Neuronal stem cell (in vitro differentiated cells): ENCODE results near the gene CD86. TPM values are rescaled to one million over a fixed set of nuclear protein-coding genes. Genes with fewer than 3 reads are reported as not detected.

Source experiments
- DNase-seq: peaks from one replicate; pipeline ENCODE4 v3.0.0-alpha.2; 2013; ENCODE audit warnings: low spot score
- H2AFZ ChIP-seq: one replicate; pipeline ENCODE4 v1.6.1; 2013; ENCODE audit warnings: mild to moderate bottlenecking, low read length, inconsistent platforms
- H2AK5ac ChIP-seq: 2 replicates; pipeline ENCODE4 v1.6.1; 2013; ENCODE audit warnings: low read depth, mild to moderate bottlenecking, inconsistent platforms, low read length, moderate library complexity, mixed read lengths
- H2BK120ac ChIP-seq: 2 replicates; pipeline ENCODE4 v1.6.1; 2013; ENCODE audit warnings: low read depth, mild to moderate bottlenecking, inconsistent platforms, low read length, moderate library complexity, mixed read lengths
- H2BK12ac ChIP-seq: one replicate; pipeline ENCODE4 v1.6.1; 2013; ENCODE audit warnings: low read length, inconsistent platforms
- H2BK15ac ChIP-seq: 2 replicates; pipeline ENCODE4 v1.6.1; 2013; ENCODE audit warnings: mild to moderate bottlenecking, low read length, inconsistent platforms, mixed read lengths
- H2BK5ac ChIP-seq: one replicate; pipeline ENCODE4 v1.6.1; 2013; ENCODE audit warnings: inconsistent platforms, mild to moderate bottlenecking, low read length, moderate library complexity
- H3K14ac ChIP-seq: one replicate; pipeline ENCODE4 v1.6.1; 2013; ENCODE audit warnings: low read length, inconsistent platforms
- H3K18ac ChIP-seq: 2 replicates; pipeline ENCODE4 v1.6.1; 2013; ENCODE audit warnings: low read length, inconsistent platforms
- H3K23ac ChIP-seq: 2 replicates; pipeline ENCODE4 v1.6.1; 2013; ENCODE audit warnings: low read depth, mild to moderate bottlenecking, mixed read lengths, low read length, inconsistent platforms; ENCODE audit not compliant: poor library complexity
- H3K27ac ChIP-seq: replicated peaks from 3 replicates; pipeline ENCODE4 v1.5.1; 2013; ENCODE audit warnings: low read length, inconsistent platforms
- H3K27me3 ChIP-seq, 3 experiments: 2 replicates each; pipeline ENCODE4 v1.6.1; 2013; ENCODE audit warnings: low read length in 3 of 3, mild to moderate bottlenecking in 2 of 3, inconsistent platforms in 1 of 3, low read depth in 1 of 3, mixed read lengths in 1 of 3, moderate library complexity in 1 of 3; ENCODE audit not compliant: control insufficient read depth in 3 of 3, insufficient read depth in 3 of 3
- H3K36me3 ChIP-seq, 2 donors: replicated peaks in 1 of 2; 2 replicates each; pipeline ENCODE4 v1.6.1; 2013; ENCODE audit warnings: low read length in 2 of 2; ENCODE audit not compliant: control insufficient read depth in 2 of 2, insufficient read depth in 2 of 2
- H3K4ac ChIP-seq: 2 replicates; pipeline ENCODE4 v1.6.1; 2013; ENCODE audit warnings: inconsistent platforms, mild to moderate bottlenecking, low read length, moderate library complexity
- H3K4me1 ChIP-seq, 2 donors: 1 replicate in 1 of 2; 2 replicates in 1 of 2; pipeline ENCODE4 v1.6.1; 2013; ENCODE audit warnings: low read length in 2 of 2, low read depth in 1 of 2; ENCODE audit not compliant: control insufficient read depth in 2 of 2, insufficient read depth in 1 of 2
- H3K4me2 ChIP-seq: one replicate; pipeline ENCODE4 v1.6.1; 2013; ENCODE audit warnings: mild to moderate bottlenecking, low read length, inconsistent platforms; ENCODE audit not compliant: insufficient read depth, poor library complexity, severe bottlenecking
- H3K4me3 ChIP-seq, 2 donors: 2 replicates each; pipeline ENCODE4 v1.5.1; 2013; ENCODE audit warnings: low read length in 2 of 2, mild to moderate bottlenecking in 2 of 2, inconsistent platforms in 1 of 2, moderate library complexity in 1 of 2
- H3K79me1 ChIP-seq: one replicate; pipeline ENCODE4 v1.6.1; 2013; ENCODE audit warnings: low read depth, mild to moderate bottlenecking, inconsistent platforms, low read length, moderate library complexity
- H3K9ac ChIP-seq: one replicate; pipeline ENCODE4 v1.6.1; 2013; ENCODE audit warnings: mild to moderate bottlenecking, low read depth, low read length, inconsistent platforms; ENCODE audit not compliant: poor library complexity
- H3K9me3 ChIP-seq, 2 donors: replicated peaks in 1 of 2; 2 replicates each; pipeline versions ENCODE3 to v1.6.1; 2013; ENCODE audit warnings: low read length in 2 of 2, mild to moderate bottlenecking in 2 of 2, inconsistent platforms in 1 of 2, low read depth in 1 of 2, mixed read lengths in 1 of 2, moderate library complexity in 1 of 2; ENCODE audit not compliant: control insufficient read depth in 2 of 2, insufficient read depth in 1 of 2
- H4K8ac ChIP-seq: one replicate; pipeline ENCODE4 v1.6.1; 2013; ENCODE audit warnings: low read depth, mild to moderate bottlenecking, inconsistent platforms, low read length, moderate library complexity
- H4K91ac ChIP-seq: one replicate; pipeline ENCODE4 v1.6.1; 2013; ENCODE audit warnings: low read length, low read depth, mild to moderate bottlenecking, inconsistent platforms; ENCODE audit not compliant: poor library complexity
- WGBS, 2 donors: extraction: QIAGEN DNeasy Blood & Tissue Kit; methylation state at CpG; one replicate each; pipeline ENCODE4 v1.1.7; 2013; ENCODE audit warnings: missing lambda C conversion rate in 2 of 2, mixed read lengths in 1 of 2; ENCODE audit not compliant: insufficient read length in 2 of 2, insufficient replicate concordance in 1 of 2; ENCODE audit errors: extremely low coverage in 2 of 2; 5-methylcytosine and 5-hydroxymethylcytosine counted together
- polyA plus RNA-seq, 2 experiments: library from polyadenylated mRNA; stranded (reverse); fragments of 200-250 nt; gene quantifications; one replicate each; pipeline ENCODE4 v1.2.3, GENCODE V29; 2013

Gene CD86
- polyA plus RNA-seq (2013, experiment 1 of 2): not detected
- 0.01 TPM for polyA plus RNA-seq (2013, experiment 2 of 2)

- no peaks in the 10 kb centered on the region for H3K9me3 ChIP-seq
- H4K8ac ChIP-seq: no peak within 1 kb of the TSS
- no peaks in the 10 kb centered on the region for H3K4me1 ChIP-seq
- H3K36me3 ChIP-seq: no peaks in the 10 kb centered on the region
- H2AK5ac ChIP-seq: no peak within 1 kb of the TSS
- H3K23ac ChIP-seq: no peak within 1 kb of the TSS
- WGBS, 2 donors: no CpG with 5 or more reads among the region's 3 CpGs
- no peaks in the 10 kb centered on the region for H3K79me1 ChIP-seq
- H3K27ac ChIP-seq: no peak within 1 kb of the TSS
- DNase-seq: no peak
- no peak within 1 kb of the TSS for H3K4me2 ChIP-seq
- H2BK5ac ChIP-seq: no peak within 1 kb of the TSS
- no peak within 1 kb of the TSS for H3K4ac ChIP-seq
- H2BK12ac ChIP-seq: no peak within 1 kb of the TSS
- H3K14ac ChIP-seq: no peak within 1 kb of the TSS
- H3K18ac ChIP-seq: no peak within 1 kb of the TSS
- no peak within 1 kb of the TSS for H3K4me3 ChIP-seq
- no peaks in the 10 kb centered on the region for H3K27me3 ChIP-seq
- peak within 1 kb of the TSS; percentile 5 for H2AFZ ChIP-seq
- no peak within 1 kb of the TSS for H3K9ac ChIP-seq
- H2BK120ac ChIP-seq: no peak within 1 kb of the TSS
- H4K91ac ChIP-seq: no peak within 1 kb of the TSS
- no peak within 1 kb of the TSS for H2BK15ac ChIP-seq
These were observed at the start of gene CD86 for GRCh38 chr3:122055215-122055614. Gene CD86, plus strand, starts transcription at chr3:122055362. Its CDS starts 128 bp downstream, at chr3:122055490.

DNA sequence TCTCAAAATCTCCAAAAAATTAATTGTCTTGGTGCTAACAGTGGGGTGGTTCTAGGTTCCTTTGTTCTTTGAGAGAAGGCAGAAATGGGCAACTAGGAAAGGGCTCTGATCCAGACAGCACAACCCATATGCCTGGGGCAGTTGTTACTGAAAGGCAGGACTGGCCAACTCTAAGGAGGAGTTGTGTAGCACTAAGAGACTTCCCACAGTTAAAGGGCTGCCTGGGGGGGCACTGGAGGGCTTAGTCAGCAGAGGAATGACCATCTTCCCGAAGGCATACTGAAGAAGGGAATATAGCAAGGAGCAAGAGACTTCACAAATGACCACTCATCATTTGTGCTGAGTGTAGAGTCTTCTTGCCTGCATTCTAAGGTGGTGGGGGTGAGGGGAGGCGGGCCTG is 48.9 kb upstream of the CD86 start:
- Histone ChIP-seq H2BK15ac (no peak overlapping the region), H3K18ac (no peak overlapping the region), H3K79me1 (no peaks in the 10 kb centered on the region), H4K8ac (no peak overlapping the region), H3K9ac (no peak overlapping the region), H3K4ac (no peak overlapping the region), H3K4me1 (peaks cover 0 to 6% of the 10 kb centered on the region in 2 donors), H3K36me3 (no peaks in the 10 kb centered on the region), H2BK5ac (no peak overlapping the region), H3K23ac (no peak overlapping the region), H2BK120ac (no peak overlapping the region), H3K4me3 (no peak overlapping the region), H2BK12ac (no peak overlapping the region), H4K91ac (no peak overlapping the region), H2AFZ (no peak overlapping the region), H3K9me3 (no peaks in the 10 kb centered on the region), H2AK5ac (no peak overlapping the region), H3K27me3 (no peaks in the 10 kb centered on the region), H3K27ac (no peak overlapping the region), H3K14ac (no peak overlapping the region), H3K4me2 (no peak overlapping the region)
- no CpG with 5 or more reads among the region's 2 CpGs for WGBS, 2 donors
- DNase-seq: no peak

DNA sequence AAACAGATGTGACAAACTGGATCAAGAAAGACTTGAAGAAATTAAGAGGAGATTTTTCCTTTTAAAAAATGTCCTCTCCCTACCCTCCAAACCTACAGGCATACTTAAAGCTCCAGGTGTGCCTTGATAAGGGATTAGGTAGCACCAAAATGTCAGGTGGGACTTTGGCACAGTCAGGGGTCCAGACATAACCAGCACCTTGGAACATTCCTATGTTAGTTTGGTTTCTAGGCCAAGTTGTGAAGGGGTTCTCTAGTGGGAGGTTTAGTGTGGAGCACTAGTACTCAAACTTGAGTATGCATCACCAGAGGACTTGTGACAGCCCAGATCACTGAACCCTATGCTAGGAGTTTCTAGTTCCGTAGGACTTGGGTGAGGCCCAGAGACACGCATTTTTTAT is 47.0 kb upstream of the CD86 start:
- H3K9me3 ChIP-seq: no peaks in the 10 kb centered on the region
- DNase-seq: no peak
- H3K36me3 ChIP-seq: no peaks in the 10 kb centered on the region
- H3K4me2 ChIP-seq: no peak overlapping the region
- H2AFZ ChIP-seq: no peak overlapping the region
- H3K23ac ChIP-seq: no peak overlapping the region
- H3K27ac ChIP-seq: no peak overlapping the region
- no CpG with 5 or more reads among the region's 2 CpGs for WGBS, 2 donors
- H4K8ac ChIP-seq: no peak overlapping the region
- peaks cover 0 to 4% of the 10 kb centered on the region in 2 donors for H3K4me1 ChIP-seq
- H3K4ac ChIP-seq: no peak overlapping the region
- H3K14ac ChIP-seq: no peak overlapping the region
- H2BK120ac ChIP-seq: no peak overlapping the region
- H3K18ac ChIP-seq: no peak overlapping the region
- H2BK5ac ChIP-seq: no peak overlapping the region
- H2BK12ac ChIP-seq: no peak overlapping the region
- no peak overlapping the region for H2AK5ac ChIP-seq
- no peak overlapping the region for H4K91ac ChIP-seq
- no peak overlapping the region for H2BK15ac ChIP-seq
- H3K79me1 ChIP-seq: no peaks in the 10 kb centered on the region
- H3K27me3 ChIP-seq: peaks cover 0 to 8% (median 0%) of the 10 kb centered on the region in 3 experiments
- H3K4me3 ChIP-seq: no peak overlapping the region
- H3K9ac ChIP-seq: no peak overlapping the region

- Histone ChIP-seq H3K27ac (no peak overlapping the region), H4K8ac (no peak overlapping the region), H3K4me3 (no peak overlapping the region), H3K79me1 (no peaks in the 10 kb centered on the region), H3K14ac (no peak overlapping the region), H3K4me2 (no peak overlapping the region), H2BK12ac (no peak overlapping the region), H3K36me3 (no peaks in the 10 kb centered on the region), H4K91ac (no peak overlapping the region), H3K9me3 (no peaks in the 10 kb centered on the region), H2AK5ac (no peak overlapping the region), H3K18ac (no peak overlapping the region), H2BK120ac (no peak overlapping the region), H3K27me3 (peaks cover 0 to 13% (median 0%) of the 10 kb centered on the region in 3 experiments), H3K4me1 (peaks cover 0 to 2% of the 10 kb centered on the region in 2 donors), H2BK15ac (no peak overlapping the region), H2BK5ac (no peak overlapping the region), H3K9ac (no peak overlapping the region), H3K23ac (no peak overlapping the region), H2AFZ (no peak overlapping the region), H3K4ac (no peak overlapping the region)
- no peak for DNase-seq
- no CpG with 5 or more reads among the region's 2 CpGs for WGBS, 2 donors
These were observed 44.7 kb upstream of the CD86 start for GRCh38 chr3:122010506-122010905.
